Liver (tissue), 9 donors: Measurements from ENCODE around the gene SLIT3. TPM values are rescaled to one million over a fixed set of nuclear protein-coding genes. Genes with fewer than 3 reads are reported as not detected.

Experiments used
- DNase-seq: peaks from one replicate; pipeline ENCODE4 v3.0.0-alpha.2; 2017; ENCODE audit warnings: low spot score
- H3K27ac ChIP-seq, 2 donors: one replicate each; pipeline ENCODE4 v1.7.0; 2013; ENCODE audit warnings: inconsistent platforms in 2 of 2, low read length in 2 of 2, control low read depth in 1 of 2, low read depth in 1 of 2, mild to moderate bottlenecking in 1 of 2
- H3K27me3 ChIP-seq, 4 donors: one replicate each; pipeline versions ENCODE4 v1.6.1 to v1.7.0; 2013; ENCODE audit warnings: low read length in 3 of 4, inconsistent platforms in 1 of 4, mild to moderate bottlenecking in 1 of 4, moderate library complexity in 1 of 4; ENCODE audit not compliant: control insufficient read depth in 4 of 4, insufficient read depth in 4 of 4
- H3K36me3 ChIP-seq, 4 donors: one replicate each; pipeline versions ENCODE4 v1.6.1 to v1.7.0; 2013; ENCODE audit warnings: low read length in 3 of 4, mild to moderate bottlenecking in 3 of 4, low read depth in 1 of 4, moderate library complexity in 1 of 4; ENCODE audit not compliant: control insufficient read depth in 4 of 4, insufficient read depth in 3 of 4
- H3K4me1 ChIP-seq, 4 donors: one replicate each; pipeline versions ENCODE4 v1.6.1 to v1.7.0; 2013; ENCODE audit warnings: low read length in 3 of 4, mild to moderate bottlenecking in 3 of 4, moderate library complexity in 1 of 4; ENCODE audit not compliant: control insufficient read depth in 4 of 4, insufficient read depth in 4 of 4
- H3K4me3 ChIP-seq, 3 donors: one replicate each; pipeline versions ENCODE4 v1.6.1 to v1.7.0; 2013; ENCODE audit warnings: low read length in 3 of 3, control low read depth in 1 of 3, low read depth in 1 of 3, mild to moderate bottlenecking in 1 of 3
- H3K9ac ChIP-seq, 2 donors: one replicate each; pipeline ENCODE4 v1.7.0; 2013; ENCODE audit warnings: low read length in 2 of 2, mild to moderate bottlenecking in 2 of 2, moderate library complexity in 2 of 2, control low read depth in 1 of 2, low read depth in 1 of 2
- H3K9me3 ChIP-seq, 4 donors: one replicate each; pipeline versions ENCODE4 v1.6.1 to v1.7.0; 2013; ENCODE audit warnings: low read length in 3 of 4; ENCODE audit not compliant: control insufficient read depth in 4 of 4
- CTCF ChIP-seq: fragments of 150-350 bp; IDR thresholded peaks from 2 replicates; pipeline ENCODE4 v1.5.1; 2017; ENCODE audit warnings: improper control_type of control experiment, low read depth, low read length; ENCODE audit not compliant: missing input control
- EGR1 ChIP-seq, 2 donors: IDR thresholded peaks; 2 replicates each; pipeline ENCODE4 v1.6.1; 2016 to 2018; ENCODE audit warnings: antibody characterized with exemption in 2 of 2, low read depth in 2 of 2
- FOXA1 ChIP-seq: IDR thresholded peaks from 2 replicates; pipeline ENCODE4 v1.6.1; 2016; ENCODE audit warnings: antibody characterized with exemption
- FOXA2 ChIP-seq: IDR thresholded peaks from 2 replicates; pipeline ENCODE4 v1.6.1; 2016; ENCODE audit warnings: antibody characterized with exemption
- HNF4A ChIP-seq, 2 donors: conservative IDR thresholded peaks; 2 replicates each; pipeline ENCODE4 v1.6.1; 2016; ENCODE audit warnings: antibody characterized with exemption in 2 of 2, mild to moderate bottlenecking in 2 of 2
- HNF4G ChIP-seq: IDR thresholded peaks from 2 replicates; pipeline ENCODE4 v1.6.1; 2016; ENCODE audit warnings: antibody characterized with exemption
- JUND ChIP-seq, 2 donors: IDR thresholded peaks; 2 replicates each; pipeline ENCODE4 v1.6.1; 2016; ENCODE audit warnings: antibody characterized with exemption in 2 of 2
- RXRA ChIP-seq, 2 donors: IDR thresholded peaks; 2 replicates each; pipeline ENCODE4 v1.6.1; 2017 to 2018; ENCODE audit warnings: antibody characterized with exemption in 2 of 2, mild to moderate bottlenecking in 1 of 2
- SP1 ChIP-seq: IDR thresholded peaks from 2 replicates; pipeline ENCODE4 v1.6.1; 2018; ENCODE audit warnings: antibody characterized with exemption, mild to moderate bottlenecking
- TAF1 ChIP-seq: conservative IDR thresholded peaks from 2 replicates; pipeline ENCODE4 v1.6.1; 2016; ENCODE audit warnings: antibody characterized with exemption, mild to moderate bottlenecking
- YY1 ChIP-seq: IDR thresholded peaks from 2 replicates; pipeline ENCODE4 v1.6.1; 2016; ENCODE audit warnings: antibody characterized with exemption, mild to moderate bottlenecking
- ZBTB33 ChIP-seq: IDR thresholded peaks from 2 replicates; pipeline ENCODE4 v1.6.1; 2016; ENCODE audit warnings: antibody characterized with exemption
- WGBS: extraction: QIAGEN DNeasy Blood & Tissue Kit; methylation state at CpG from one replicate; pipeline ENCODE4 v1.1.7; 2013; 5-methylcytosine and 5-hydroxymethylcytosine counted together
- polyA plus RNA-seq, 2 donors: library from polyadenylated mRNA; stranded (reverse) in 1 of 2; unstranded in 1 of 2; fragments of 200-250 nt in 1 of 2; fragments of >200 nt in 1 of 2; fragmentation: Nextera tagmentation in 1 of 2; extraction: Ambion mirVana in 1 of 2; gene quantifications; one replicate each; pipeline versions ENCODE4 v1.2.1 to v1.2.3, GENCODE V29; 2013 to 2015
- total RNA-seq, 2 donors: library from RNA; depleted of rRNA; stranded (reverse); fragments of >200 nt; gene quantifications; one replicate each; pipeline ENCODE4 v1.2.3, GENCODE V29; 2014
- TF ChIP-seq, protein P1 (sequence below): IDR thresholded peaks from 2 replicates; pipeline ENCODE4 v1.6.1; 2016; ENCODE audit warnings: antibody characterized with exemption, mild to moderate bottlenecking
- TF ChIP-seq, protein P2 (sequence below): IDR thresholded peaks from 2 replicates; pipeline ENCODE4 v1.6.1; 2016; ENCODE audit warnings: antibody characterized with exemption
- donor health status: healthy.
- donor health status: healthy.
- donor health status: healthy.
- donor health status: healthy.
- donor health status: healthy.

Gene SLIT3
- total and polyA plus RNA-seq, 4 donors = 0.61 to 1.3 (median 0.91) TPM

- DNase-seq = no peak
- Histone ChIP-seq H3K9me3 (no peaks in the 10 kb centered on the region), H3K36me3 (no peaks in the 10 kb centered on the region), H3K27me3 (peaks cover 0 to 10% (median 0%) of the 10 kb centered on the region in 4 donors), H3K4me1 (no peaks in the 10 kb centered on the region), H3K9ac (no peak overlapping the region), H3K4me3 (no peak overlapping the region), H3K27ac (no peak overlapping the region)
- no peak for TF ChIP-seq JUND (IDR thresholded peaks at IDR 0.05)
- no peak for TF ChIP-seq ZBTB33
- no peak for TF ChIP-seq FOXA1
- no peak for TF ChIP-seq HNF4G
- no peak for TF ChIP-seq HNF4A (conservative IDR thresholded peaks at IDR 0.05)
- no peak for TF ChIP-seq TAF1
- TF ChIP-seq RXRA (IDR thresholded peaks at IDR 0.05) = no peak
- TF ChIP-seq CTCF = no peak
- no peak for TF ChIP-seq SP1
- no peak for TF ChIP-seq FOXA2
- TF ChIP-seq, protein P1, sequence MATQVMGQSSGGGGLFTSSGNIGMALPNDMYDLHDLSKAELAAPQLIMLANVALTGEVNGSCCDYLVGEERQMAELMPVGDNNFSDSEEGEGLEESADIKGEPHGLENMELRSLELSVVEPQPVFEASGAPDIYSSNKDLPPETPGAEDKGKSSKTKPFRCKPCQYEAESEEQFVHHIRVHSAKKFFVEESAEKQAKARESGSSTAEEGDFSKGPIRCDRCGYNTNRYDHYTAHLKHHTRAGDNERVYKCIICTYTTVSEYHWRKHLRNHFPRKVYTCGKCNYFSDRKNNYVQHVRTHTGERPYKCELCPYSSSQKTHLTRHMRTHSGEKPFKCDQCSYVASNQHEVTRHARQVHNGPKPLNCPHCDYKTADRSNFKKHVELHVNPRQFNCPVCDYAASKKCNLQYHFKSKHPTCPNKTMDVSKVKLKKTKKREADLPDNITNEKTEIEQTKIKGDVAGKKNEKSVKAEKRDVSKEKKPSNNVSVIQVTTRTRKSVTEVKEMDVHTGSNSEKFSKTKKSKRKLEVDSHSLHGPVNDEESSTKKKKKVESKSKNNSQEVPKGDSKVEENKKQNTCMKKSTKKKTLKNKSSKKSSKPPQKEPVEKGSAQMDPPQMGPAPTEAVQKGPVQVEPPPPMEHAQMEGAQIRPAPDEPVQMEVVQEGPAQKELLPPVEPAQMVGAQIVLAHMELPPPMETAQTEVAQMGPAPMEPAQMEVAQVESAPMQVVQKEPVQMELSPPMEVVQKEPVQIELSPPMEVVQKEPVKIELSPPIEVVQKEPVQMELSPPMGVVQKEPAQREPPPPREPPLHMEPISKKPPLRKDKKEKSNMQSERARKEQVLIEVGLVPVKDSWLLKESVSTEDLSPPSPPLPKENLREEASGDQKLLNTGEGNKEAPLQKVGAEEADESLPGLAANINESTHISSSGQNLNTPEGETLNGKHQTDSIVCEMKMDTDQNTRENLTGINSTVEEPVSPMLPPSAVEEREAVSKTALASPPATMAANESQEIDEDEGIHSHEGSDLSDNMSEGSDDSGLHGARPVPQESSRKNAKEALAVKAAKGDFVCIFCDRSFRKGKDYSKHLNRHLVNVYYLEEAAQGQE = no peak
- TF ChIP-seq, protein P2, sequence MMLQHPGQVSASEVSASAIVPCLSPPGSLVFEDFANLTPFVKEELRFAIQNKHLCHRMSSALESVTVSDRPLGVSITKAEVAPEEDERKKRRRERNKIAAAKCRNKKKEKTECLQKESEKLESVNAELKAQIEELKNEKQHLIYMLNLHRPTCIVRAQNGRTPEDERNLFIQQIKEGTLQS = no peak
- no peak for TF ChIP-seq YY1
- WGBS = 82% methylated on average over 6 of the region's 6 CpGs
Observed at GRCh38 chr5:168802337-168802736, 498.6 kb downstream of the SLIT3 start.

- 84% methylated on average over 7 of the region's 7 CpGs for WGBS
- no peaks in the 10 kb centered on the region for H3K36me3 ChIP-seq
- H3K4me3 ChIP-seq = no peak overlapping the region
- H3K9ac ChIP-seq = no peak overlapping the region
- no peak for TF ChIP-seq EGR1 (IDR thresholded peaks at IDR 0.05; ENCODE audit: low read depth in 2 of 2)
- no peak for TF ChIP-seq YY1
- TF ChIP-seq, protein P1 = no peak
- TF ChIP-seq HNF4G = no peak
- TF ChIP-seq JUND (IDR thresholded peaks at IDR 0.05) = no peak
- no peak for TF ChIP-seq CTCF
- TF ChIP-seq TAF1 = no peak
- TF ChIP-seq RXRA (IDR thresholded peaks at IDR 0.05) = no peak
- TF ChIP-seq FOXA2 = no peak
- peaks cover 0 to 10% (median 0%) of the 10 kb centered on the region in 4 donors for H3K27me3 ChIP-seq
- no peak for DNase-seq
- no peak overlapping the region for H3K27ac ChIP-seq
- no peaks in the 10 kb centered on the region for H3K4me1 ChIP-seq
- H3K9me3 ChIP-seq = no peaks in the 10 kb centered on the region
Observed at GRCh38 chr5:168801567-168801966, 499.4 kb downstream of the SLIT3 start.
